Esophagus (tissue), 2 donors: ENCODE measurements around the gene THRB. TPM values are rescaled to one million over a fixed set of nuclear protein-coding genes. Genes with fewer than 3 reads are reported as not detected.
A peak's percentile ranks its signal among the peaks of the same experiment; 100 is the strongest.

Source experiments
- H3K27ac ChIP-seq, 2 donors: one replicate each; pipeline ENCODE4 v1.5.1; 2013; ENCODE audit warnings: low read depth in 2 of 2, mild to moderate bottlenecking in 2 of 2, inconsistent platforms in 1 of 2, low read length in 1 of 2, moderate library complexity in 1 of 2
- H3K27me3 ChIP-seq, 2 donors: one replicate each; pipeline ENCODE4 v1.6.1; 2013; ENCODE audit warnings: low read length in 2 of 2, control low read depth in 1 of 2, mild to moderate bottlenecking in 1 of 2; ENCODE audit not compliant: insufficient read depth in 2 of 2, control insufficient read depth in 1 of 2
- H3K36me3 ChIP-seq, 2 donors: one replicate each; pipeline ENCODE4 v1.6.1; 2013; ENCODE audit warnings: low read length in 1 of 2; ENCODE audit not compliant: control insufficient read depth in 2 of 2, insufficient read depth in 2 of 2
- H3K4me1 ChIP-seq, 2 donors: one replicate each; pipeline ENCODE4 v1.6.1; 2013; ENCODE audit warnings: low read length in 1 of 2; ENCODE audit not compliant: control insufficient read depth in 2 of 2, insufficient read depth in 2 of 2
- H3K4me3 ChIP-seq, 2 donors: one replicate each; pipeline ENCODE4 v1.5.1; 2013; ENCODE audit warnings: low read length in 2 of 2, mild to moderate bottlenecking in 2 of 2, low read depth in 1 of 2, moderate library complexity in 1 of 2
- H3K9me3 ChIP-seq, 2 donors: one replicate each; pipeline ENCODE4 v1.6.1; 2013; ENCODE audit warnings: mild to moderate bottlenecking in 2 of 2, low read depth in 1 of 2, low read length in 1 of 2, moderate library complexity in 1 of 2; ENCODE audit not compliant: control insufficient read depth in 2 of 2, insufficient read depth in 1 of 2
- WGBS, 2 donors: extraction: QIAGEN DNeasy Blood & Tissue Kit; methylation state at CpG; one replicate each; pipeline ENCODE4 v1.1.7; 2013; 5-methylcytosine and 5-hydroxymethylcytosine counted together
- polyA plus RNA-seq, 2 donors: library from polyadenylated mRNA; stranded (reverse); fragments of 200-250 nt; gene quantifications; one replicate each; pipeline ENCODE4 v1.2.3, GENCODE V29; 2013
- donor health status: healthy with polysubstance abuse.
- donor health status: Bipolar disorder and iron deficiency.

The THRB gene
- 1 to 10 TPM; 1.4 to 2.5 TPM for polyA plus RNA-seq

DNA sequence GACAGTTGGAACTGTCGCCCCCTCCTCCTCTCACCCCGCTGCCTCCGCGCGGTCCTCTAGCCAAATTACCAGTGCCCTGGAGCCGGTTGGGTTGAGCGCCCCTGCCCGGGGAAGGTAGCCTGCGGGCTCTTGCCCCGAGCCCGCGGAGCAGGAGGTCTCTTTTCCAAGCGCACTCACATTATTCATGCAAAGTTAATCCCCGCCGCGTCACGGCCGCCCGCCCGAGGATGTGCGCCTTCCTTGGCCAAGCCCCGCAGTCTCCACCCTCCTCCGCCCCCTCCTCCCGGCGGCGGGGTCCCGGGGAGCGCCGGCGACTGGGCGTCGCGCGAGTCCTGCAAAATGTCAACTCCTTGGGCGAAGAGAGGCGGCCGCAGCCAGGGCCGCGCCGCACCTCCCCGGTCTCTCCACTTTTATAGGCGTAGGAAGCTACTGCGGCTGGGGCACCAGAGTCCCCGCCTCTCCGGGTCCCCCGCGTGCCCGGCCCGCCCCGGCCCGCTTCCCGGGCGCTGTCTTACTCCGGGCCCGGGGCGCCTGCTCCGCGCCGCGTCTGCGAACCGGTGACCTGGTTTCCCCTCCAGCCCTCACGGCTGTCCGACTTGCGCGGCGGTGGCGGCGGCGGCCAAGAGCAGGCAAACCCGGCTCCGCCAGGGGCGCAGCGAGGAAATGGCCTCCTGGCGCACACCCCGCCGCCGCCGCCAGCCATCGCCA, at the start of gene THRB:
Gene THRB, minus strand, starts transcription at position 233 of the 708 bp plus-strand sequence.
- no peaks in the 10 kb centered on the region for H3K36me3 ChIP-seq
- H3K27ac ChIP-seq, result peak within 1 kb of the TSS; percentile 92 to 97
- H3K4me1 ChIP-seq, result peaks cover 0 to 5% of the 10 kb centered on the region in 2 donors
- H3K9me3 ChIP-seq, result no peaks in the 10 kb centered on the region
- peak within 1 kb of the TSS; percentile 58 to 66 for H3K4me3 ChIP-seq
- 1 to 2% methylated on average over 71 to 80 of the region's 80 CpGs for WGBS, 2 donors
- H3K27me3 ChIP-seq, result no peaks in the 10 kb centered on the region

DNA sequence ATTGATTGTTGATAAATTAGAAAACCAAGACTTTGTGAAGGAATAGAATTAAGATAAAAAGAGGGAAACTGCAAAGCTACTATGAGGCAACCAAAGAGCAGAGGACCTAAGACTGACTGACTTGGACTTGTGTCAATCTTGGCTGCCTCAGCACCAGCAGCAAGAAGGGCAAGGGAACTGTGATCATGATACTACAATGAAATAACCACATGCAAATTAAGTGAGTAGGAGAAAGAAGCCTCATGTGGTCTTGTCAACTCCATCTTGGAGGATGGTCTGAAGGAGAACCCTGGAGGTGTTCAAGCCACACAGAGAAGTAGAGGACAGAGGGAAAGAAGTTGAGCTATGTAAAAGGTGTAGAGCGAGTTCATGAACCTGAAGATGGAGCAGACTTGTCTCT, 47.3 kb upstream of the THRB start:
- Histone ChIP-seq H3K27me3 (no peaks in the 10 kb centered on the region), H3K36me3 (no peaks in the 10 kb centered on the region), H3K9me3 (no peaks in the 10 kb centered on the region), H3K27ac (no peak overlapping the region), H3K4me3 (no peak overlapping the region), H3K4me1 (no peaks in the 10 kb centered on the region)
- WGBS, 2 donors, result 81 to 83% methylated on average over 1 of the region's 1 CpG

DNA sequence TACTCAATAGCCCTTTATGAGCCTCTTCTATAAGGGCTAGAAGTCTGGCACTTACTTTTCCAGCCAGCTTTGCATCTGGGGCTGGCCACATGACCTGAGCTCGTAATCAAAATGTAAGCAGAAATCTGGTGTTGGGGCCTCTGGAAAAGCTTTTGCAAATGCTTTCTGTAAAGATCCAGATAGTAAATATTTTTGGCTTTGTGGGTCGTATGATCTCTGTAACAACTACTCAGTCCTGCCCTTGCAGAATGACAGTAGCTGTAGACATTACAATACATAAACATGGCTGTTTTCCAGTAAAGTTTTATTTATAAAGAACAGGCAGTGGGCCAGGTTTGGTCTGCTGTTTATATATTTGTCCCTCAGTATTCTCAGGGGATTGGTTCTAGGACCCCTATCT, 46.2 kb upstream of the THRB start:
- Histone ChIP-seq H3K9me3 (no peaks in the 10 kb centered on the region), H3K36me3 (no peaks in the 10 kb centered on the region), H3K27me3 (no peaks in the 10 kb centered on the region), H3K4me1 (no peaks in the 10 kb centered on the region), H3K27ac (no peak overlapping the region), H3K4me3 (no peak overlapping the region)
- WGBS, 2 donors, result 76 to 79% methylated on average over 2 of the region's 2 CpGs

DNA sequence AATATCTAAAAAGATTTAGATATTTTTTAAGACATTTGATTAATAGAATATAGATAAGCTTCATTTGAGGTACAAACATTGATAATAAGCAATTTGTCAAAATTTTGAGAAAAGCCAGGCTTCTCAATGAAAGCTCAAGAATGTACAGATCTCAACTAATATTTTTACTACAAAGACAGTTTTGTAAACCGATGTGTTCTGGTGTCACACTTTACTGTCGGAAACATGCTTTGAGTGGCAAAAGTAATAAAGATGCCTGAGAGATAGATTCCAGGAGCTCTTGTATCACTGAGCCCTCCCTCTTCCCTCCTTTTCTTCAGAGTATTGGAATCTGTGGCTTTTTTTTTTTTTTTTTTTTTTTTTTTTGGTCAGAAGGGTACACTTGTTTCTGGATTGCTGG, 45.0 kb upstream of the THRB start:
- 92 to 97% methylated on average over 2 of the region's 2 CpGs for WGBS, 2 donors
- H3K4me3 ChIP-seq, result no peak overlapping the region
- H3K4me1 ChIP-seq, result no peaks in the 10 kb centered on the region
- H3K27ac ChIP-seq, result no peak overlapping the region
- no peaks in the 10 kb centered on the region for H3K27me3 ChIP-seq
- H3K36me3 ChIP-seq, result no peaks in the 10 kb centered on the region
- no peaks in the 10 kb centered on the region for H3K9me3 ChIP-seq

DNA sequence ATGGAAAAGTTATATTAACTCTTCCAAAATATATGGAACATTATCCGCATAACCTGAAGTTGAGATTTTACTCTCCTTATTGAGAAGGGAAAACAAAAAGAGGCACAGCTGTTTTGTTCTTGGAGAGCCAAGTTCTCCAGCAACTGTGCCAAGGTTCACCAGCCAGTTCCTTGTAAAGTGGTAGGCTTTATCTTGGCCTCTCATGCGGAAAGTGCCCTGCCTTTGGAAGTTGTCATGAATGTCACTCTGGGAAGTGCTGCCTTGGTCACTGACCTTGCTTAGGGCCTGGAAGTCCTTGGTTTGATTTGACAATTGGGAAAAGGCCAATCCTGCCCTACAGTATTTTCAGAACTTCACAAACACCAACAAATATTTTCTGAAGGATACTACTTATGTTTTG, 44.2 kb upstream of the THRB start:
- Histone ChIP-seq H3K4me1 (no peaks in the 10 kb centered on the region), H3K27me3 (no peaks in the 10 kb centered on the region), H3K4me3 (no peak overlapping the region), H3K36me3 (no peaks in the 10 kb centered on the region), H3K9me3 (no peaks in the 10 kb centered on the region), H3K27ac (no peak overlapping the region)
- WGBS, 2 donors, result 76 to 88% methylated on average over 2 of the region's 2 CpGs

DNA sequence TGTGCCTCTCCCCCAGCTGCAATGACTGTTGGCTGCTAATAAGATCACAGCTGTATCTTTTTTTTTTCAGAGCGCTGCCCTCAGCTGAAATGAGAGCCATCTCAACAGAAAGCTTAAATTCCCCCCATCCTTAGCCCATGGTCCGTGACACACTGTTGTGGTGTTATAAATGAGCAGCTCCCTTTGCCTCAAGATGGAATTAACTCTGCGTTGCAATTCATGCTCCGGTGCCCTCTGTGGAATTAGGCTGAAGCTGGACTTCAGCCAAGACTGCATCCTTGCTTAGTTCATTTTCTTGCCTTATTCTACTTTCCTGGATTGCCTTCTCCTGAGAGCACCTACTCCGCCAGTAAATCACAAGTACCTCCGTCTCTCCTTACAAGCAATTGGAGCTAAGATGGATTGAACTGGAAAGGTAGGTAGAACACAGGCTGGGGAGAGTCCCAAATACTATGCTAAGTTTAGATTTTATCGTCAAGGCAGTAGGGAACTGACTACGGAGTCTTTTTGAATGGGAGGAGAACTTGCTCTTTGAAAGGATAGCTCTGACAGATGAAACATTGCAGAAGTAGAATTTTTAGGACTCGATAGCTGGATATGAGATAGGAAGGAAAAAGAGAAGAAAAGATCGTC, 39.0 kb upstream of the THRB start:
- 81 to 87% methylated on average over 10 of the region's 10 CpGs for WGBS, 2 donors
- Histone ChIP-seq H3K27ac (no peak overlapping the region), H3K27me3 (no peaks in the 10 kb centered on the region), H3K36me3 (no peaks in the 10 kb centered on the region), H3K9me3 (no peaks in the 10 kb centered on the region), H3K4me3 (no peak overlapping the region), H3K4me1 (no peaks in the 10 kb centered on the region)

DNA sequence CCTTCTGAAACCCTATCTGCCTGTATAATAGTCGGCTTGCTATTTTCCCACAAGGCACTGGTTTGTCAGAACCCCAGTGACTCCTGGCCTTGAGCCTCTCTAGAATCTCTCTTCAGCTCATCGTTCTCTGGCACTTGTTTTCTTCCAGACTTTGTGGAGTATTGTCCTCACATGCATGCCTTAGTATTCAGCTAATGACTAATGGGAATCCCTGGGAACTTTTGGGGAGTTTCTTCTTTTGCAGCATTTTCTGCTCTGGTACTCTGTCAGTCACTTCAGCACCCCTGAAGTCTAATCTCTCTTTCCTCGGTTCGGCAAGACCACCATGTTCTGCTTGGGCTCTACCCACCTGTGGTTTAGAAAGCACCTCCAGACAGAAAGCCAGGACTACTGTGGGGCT, 35.8 kb upstream of the THRB start:
- H3K4me1 ChIP-seq, result no peaks in the 10 kb centered on the region
- H3K27me3 ChIP-seq, result no peaks in the 10 kb centered on the region
- 70 to 78% methylated on average over 4 of the region's 4 CpGs for WGBS, 2 donors
- H3K9me3 ChIP-seq, result no peaks in the 10 kb centered on the region
- no peak overlapping the region for H3K27ac ChIP-seq
- H3K36me3 ChIP-seq, result no peaks in the 10 kb centered on the region
- no peak overlapping the region for H3K4me3 ChIP-seq

DNA sequence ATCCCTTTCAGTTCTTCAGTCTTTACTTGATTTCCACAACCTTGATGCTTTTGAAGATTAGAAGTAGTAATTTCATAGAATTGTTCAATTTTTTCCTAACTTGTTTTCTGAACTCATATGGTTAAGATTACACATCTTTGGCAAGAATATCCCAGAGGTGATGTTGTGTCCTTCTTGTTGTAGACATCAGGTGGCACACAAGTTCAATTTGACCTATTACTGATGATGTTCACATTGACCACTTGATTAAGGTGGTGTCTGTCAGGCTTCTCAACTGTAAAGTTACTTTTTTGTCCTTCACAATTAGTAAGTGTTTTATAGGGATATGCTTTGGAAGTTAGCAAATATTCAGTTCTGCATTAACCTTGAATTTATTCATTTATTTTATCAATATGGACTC, 34.6 kb upstream of the THRB start:
- Histone ChIP-seq H3K27ac (no peak overlapping the region), H3K36me3 (no peaks in the 10 kb centered on the region), H3K4me1 (no peaks in the 10 kb centered on the region), H3K9me3 (no peaks in the 10 kb centered on the region), H3K4me3 (no peak overlapping the region), H3K27me3 (no peaks in the 10 kb centered on the region)

DNA sequence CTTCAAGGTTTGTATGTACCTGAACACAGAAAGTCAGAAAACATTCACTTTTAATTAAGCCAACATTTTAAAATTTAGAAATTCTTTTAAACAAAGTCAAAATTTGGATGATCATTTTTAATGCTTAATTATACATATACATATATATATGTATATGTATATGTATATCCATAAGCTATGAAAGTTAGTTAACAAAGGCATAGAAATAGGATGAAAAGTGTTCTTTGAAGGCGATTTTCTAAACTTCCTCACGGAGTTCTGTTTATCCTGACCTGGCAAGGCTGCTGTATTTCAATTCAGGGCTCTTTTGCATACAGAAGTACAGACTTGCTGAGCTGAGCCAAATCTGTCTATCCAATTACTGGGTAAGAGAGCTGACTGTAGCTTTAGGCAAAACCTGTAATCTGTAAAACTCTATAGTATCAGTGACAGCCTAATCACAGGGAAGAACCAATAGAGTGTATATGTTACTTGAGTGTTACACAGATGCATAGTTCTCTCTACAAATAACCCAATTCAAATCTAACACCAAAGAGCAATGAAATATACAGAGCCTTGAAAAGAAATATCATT, 32.1 kb upstream of the THRB start:
- Histone ChIP-seq H3K4me1 (no peaks in the 10 kb centered on the region), H3K27me3 (no peaks in the 10 kb centered on the region), H3K27ac (no peak overlapping the region), H3K4me3 (no peak overlapping the region), H3K36me3 (no peaks in the 10 kb centered on the region), H3K9me3 (no peaks in the 10 kb centered on the region)
- 34 to 49% methylated on average over 2 of the region's 2 CpGs for WGBS, 2 donors

DNA sequence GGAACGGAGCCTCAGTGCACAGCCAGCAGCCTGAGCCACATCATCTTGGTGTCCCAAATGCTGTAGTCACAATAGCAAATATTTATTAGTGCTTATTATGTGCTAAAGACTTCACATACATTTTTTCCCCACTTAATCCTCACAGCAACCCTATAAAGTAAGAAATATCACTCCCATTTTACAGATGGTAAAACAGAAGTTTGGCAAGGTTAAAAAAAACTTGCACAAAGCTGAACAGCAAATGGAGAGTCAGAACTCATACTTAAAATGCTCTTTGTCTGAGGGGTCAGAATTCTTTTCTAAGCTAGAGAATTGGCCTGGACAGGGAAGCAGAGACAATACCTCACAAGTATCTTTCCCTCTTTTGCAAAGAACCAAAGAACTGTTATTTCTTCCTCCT, 30.9 kb upstream of the THRB start:
- no peaks in the 10 kb centered on the region for H3K36me3 ChIP-seq
- no peaks in the 10 kb centered on the region for H3K27me3 ChIP-seq
- no peak overlapping the region for H3K27ac ChIP-seq
- no peak overlapping the region for H3K4me3 ChIP-seq
- H3K4me1 ChIP-seq, result peaks cover 0 to 4% of the 10 kb centered on the region in 2 donors
- 90% methylated on average over 1 of the region's 1 CpG for WGBS, 2 donors
- no peaks in the 10 kb centered on the region for H3K9me3 ChIP-seq
